GM12892 (cell line): Measurements from ENCODE around the gene CDKN3.
"Not testable (repeated sequence)": the region's sequence is repeated elsewhere in the genome, so short reads cannot be mapped to it uniquely, and the experiment has no call there.

Experiments
- DNase-seq: peaks from one replicate; pipeline ENCODE4 v3.0.0; 2011; ENCODE audit not compliant: insufficient read length
- FAIRE-seq: peaks from 2 replicates; lab custom pipeline; 2011; peaks lifted over from hg19 to GRCh38; lab: Jason Lieb, UNC
- POLR2A ChIP-seq: IDR thresholded peaks from 2 replicates; pipeline ENCODE4 v1.6.1; 2011; ENCODE audit warnings: low read depth, low read length, control low read depth
- POLR2AphosphoS5 ChIP-seq: IDR thresholded peaks from 2 replicates; pipeline ENCODE4 v1.6.1; 2011; ENCODE audit warnings: low read depth, low read length, control low read depth
- TAF1 ChIP-seq: IDR thresholded peaks from 2 replicates; pipeline ENCODE4 v1.6.1; 2011; ENCODE audit warnings: low read depth, mild to moderate bottlenecking, control low read depth, low read length, borderline replicate concordance

Gene CDKN3

GRCh38 chr14:54435500-54435981 lies 38.7 kb downstream of the CDKN3 start:
- no peak for DNase-seq
- no peak for TF ChIP-seq TAF1
- no peak for TF ChIP-seq POLR2AphosphoS5
- no peak for TF ChIP-seq POLR2A
- FAIRE-seq = peak; percentile 84

- not testable (repeated sequence) for FAIRE-seq, DNase-seq
Measured at GRCh38 chr14:54437954-54438353, 41.1 kb downstream of the CDKN3 start.

- TF ChIP-seq POLR2AphosphoS5 (no peak), TAF1 (no peak), POLR2A (no peak)
- no peak for DNase-seq
- FAIRE-seq = no peak
Measured at GRCh38 chr14:54438703-54439102, 41.9 kb downstream of the CDKN3 start.

DNA sequence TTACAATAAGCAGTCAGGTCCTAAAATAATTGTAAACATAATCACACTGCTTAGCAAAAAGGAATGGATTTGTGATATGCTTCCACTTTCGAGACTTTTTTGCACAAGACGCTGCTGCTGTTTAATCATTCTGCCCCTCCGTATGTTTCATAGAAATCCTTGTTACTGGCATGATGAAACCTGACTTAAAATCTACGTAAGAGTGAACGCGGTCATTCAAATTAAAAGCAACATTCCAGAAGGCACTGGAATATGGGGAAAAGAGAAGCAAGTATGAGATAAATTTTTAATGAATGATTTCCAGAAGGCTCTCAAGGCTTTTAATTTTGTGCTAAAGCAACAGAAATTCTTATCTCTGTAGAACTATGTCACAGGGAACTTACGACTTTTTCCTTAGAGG lies 43.2 kb downstream of the CDKN3 start:
- DNase-seq (no peak), FAIRE-seq (no peak)
- no peak for TF ChIP-seq POLR2AphosphoS5
- TF ChIP-seq POLR2A = no peak
- no peak for TF ChIP-seq TAF1

DNA sequence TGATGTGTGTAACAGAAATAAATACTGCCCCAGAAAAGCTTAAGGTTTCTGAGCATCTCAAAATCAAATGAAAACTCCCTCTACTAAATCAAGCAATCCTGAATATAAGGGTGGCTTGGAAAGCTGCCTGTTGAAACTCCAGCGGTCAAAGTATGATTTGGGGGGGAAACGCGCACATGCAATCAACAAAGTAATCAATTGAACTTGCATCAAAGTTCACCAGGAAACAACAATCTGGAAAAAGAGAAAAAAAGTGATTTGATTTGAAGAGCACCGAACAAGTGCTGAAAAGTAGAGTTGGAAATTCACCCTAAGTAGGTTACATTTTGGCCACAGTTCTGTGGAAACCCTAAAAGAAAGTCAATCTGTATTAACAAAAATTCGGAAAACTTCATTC lies 43.7 kb downstream of the CDKN3 start:
- FAIRE-seq (no peak), DNase-seq (no peak)
- TF ChIP-seq POLR2A = no peak
- no peak for TF ChIP-seq TAF1
- no peak for TF ChIP-seq POLR2AphosphoS5

GRCh38 chr14:54440873-54441868 lies 44.4 kb downstream of the CDKN3 start, which contains the start of gene CNIH1:
CNIH1 (minus strand) TSS chr14:54441374; CDS start chr14:54441327, 47 bp downstream.
- peak; percentile 91 for FAIRE-seq
- peak; percentile 73 for TF ChIP-seq POLR2AphosphoS5
- peak; percentile 74; the same call in 1 of the 2 replicates for TF ChIP-seq POLR2A
- TF ChIP-seq TAF1 = 0 out of 2 replicates have a peak, but pooled peaks have one; percentile 9
- DNase-seq = peak; percentile 87

GRCh38 chr14:54442961-54443360 lies 46.2 kb downstream of the CDKN3 start:
- not testable (repeated sequence) for DNase-seq, FAIRE-seq

- FAIRE-seq (no peak), DNase-seq (no peak)
- TF ChIP-seq POLR2AphosphoS5 = no peak
- no peak for TF ChIP-seq TAF1
- TF ChIP-seq POLR2A = no peak
Measured at GRCh38 chr14:54443981-54444380, 47.2 kb downstream of the CDKN3 start.

GRCh38 chr14:54444681-54445080 lies 47.9 kb downstream of the CDKN3 start:
- TF ChIP-seq TAF1 = no peak
- TF ChIP-seq POLR2A = no peak
- no peak for TF ChIP-seq POLR2AphosphoS5
- FAIRE-seq = no peak

GRCh38 chr14:54446161-54446693 lies 49.4 kb downstream of the CDKN3 start:
- FAIRE-seq (no peak), DNase-seq (no peak)
- TF ChIP-seq TAF1 = no peak
- TF ChIP-seq POLR2AphosphoS5 = no peak
- no peak for TF ChIP-seq POLR2A

More at GRCh38 chr14:54444681-54445080, 47.9 kb downstream of the CDKN3 start:
- DNase-seq = no peak

- no peak for FAIRE-seq
- TF ChIP-seq POLR2AphosphoS5 (no peak), TAF1 (no peak), POLR2A (no peak)
- DNase-seq = no peak
Measured at GRCh38 chr14:54447231-54447692, 50.5 kb downstream of the CDKN3 start.

DNA sequence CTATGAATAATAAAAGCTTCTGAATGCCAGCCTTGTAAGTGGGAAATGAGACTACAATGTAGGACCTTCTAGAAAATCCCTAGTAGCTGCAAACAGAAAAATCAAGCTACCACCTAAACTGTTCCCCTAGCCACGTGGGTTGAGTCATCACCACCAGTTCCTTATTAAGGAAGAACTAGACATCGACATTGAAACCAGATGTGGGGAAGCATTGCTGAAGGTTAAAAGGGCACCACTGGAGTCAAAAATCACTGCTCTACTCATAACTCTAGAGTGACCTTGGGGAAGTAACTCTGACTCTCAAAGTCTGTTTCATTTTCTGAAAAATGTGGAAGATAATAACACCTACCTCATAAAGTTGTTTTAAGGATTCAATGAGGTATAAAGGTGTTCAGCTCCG lies 53.7 kb downstream of the CDKN3 start:
- TF ChIP-seq TAF1 (no peak), POLR2AphosphoS5 (no peak), POLR2A (no peak)
- peak; percentile 16 for DNase-seq
- peak; percentile 74 for FAIRE-seq
